ENCODE measurements around the gene ADGRL1. TPM values are rescaled to one million over a fixed set of nuclear protein-coding genes. Genes with fewer than 3 reads are reported as not detected.

Gene ADGRL1
- polyA plus RNA-seq, 1 donor (not counting 4 experiments of a cell fraction or from before 2014, with no cell fraction given) = 3.2 TPM

DNA sequence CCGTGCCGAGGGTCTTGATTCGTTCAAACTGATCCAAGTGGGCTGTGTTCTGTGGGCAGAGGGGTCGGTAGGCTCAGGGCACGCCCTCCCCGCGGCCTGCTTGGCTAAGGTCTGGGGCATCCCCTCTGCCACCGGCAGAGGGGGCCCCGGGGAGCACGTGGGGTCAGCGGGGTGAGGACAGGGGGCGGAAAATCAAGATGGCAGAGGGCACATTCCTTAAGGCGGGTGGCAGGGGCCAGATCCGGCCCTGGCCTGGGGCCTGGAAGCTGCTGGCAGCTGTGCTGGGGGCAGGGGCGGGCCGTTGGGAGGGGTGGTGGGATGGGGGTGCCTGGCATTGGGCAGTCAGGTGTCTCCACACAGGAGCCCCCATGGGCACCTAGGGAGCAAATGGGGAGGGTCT, 99.1 kb downstream of the ADGRL1 start:
- TF ChIP-seq EZH2 (IDR thresholded peaks at IDR 0.05; ENCODE audit: low read length) = no peak
- TF ChIP-seq, protein P1, sequence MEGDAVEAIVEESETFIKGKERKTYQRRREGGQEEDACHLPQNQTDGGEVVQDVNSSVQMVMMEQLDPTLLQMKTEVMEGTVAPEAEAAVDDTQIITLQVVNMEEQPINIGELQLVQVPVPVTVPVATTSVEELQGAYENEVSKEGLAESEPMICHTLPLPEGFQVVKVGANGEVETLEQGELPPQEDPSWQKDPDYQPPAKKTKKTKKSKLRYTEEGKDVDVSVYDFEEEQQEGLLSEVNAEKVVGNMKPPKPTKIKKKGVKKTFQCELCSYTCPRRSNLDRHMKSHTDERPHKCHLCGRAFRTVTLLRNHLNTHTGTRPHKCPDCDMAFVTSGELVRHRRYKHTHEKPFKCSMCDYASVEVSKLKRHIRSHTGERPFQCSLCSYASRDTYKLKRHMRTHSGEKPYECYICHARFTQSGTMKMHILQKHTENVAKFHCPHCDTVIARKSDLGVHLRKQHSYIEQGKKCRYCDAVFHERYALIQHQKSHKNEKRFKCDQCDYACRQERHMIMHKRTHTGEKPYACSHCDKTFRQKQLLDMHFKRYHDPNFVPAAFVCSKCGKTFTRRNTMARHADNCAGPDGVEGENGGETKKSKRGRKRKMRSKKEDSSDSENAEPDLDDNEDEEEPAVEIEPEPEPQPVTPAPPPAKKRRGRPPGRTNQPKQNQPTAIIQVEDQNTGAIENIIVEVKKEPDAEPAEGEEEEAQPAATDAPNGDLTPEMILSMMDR (optimal IDR thresholded peaks at IDR 0.05 in 1 of 3, IDR thresholded peaks at IDR 0.05 in 1 of 3, conservative IDR thresholded peaks at IDR 0.05 in 1 of 3; ENCODE audit: extremely low read depth in 1 of 3, insufficient read depth in 2 of 3, low read length in 3 of 3) = no peak
- Histone ChIP-seq H3K9me1 (ENCODE audit: control insufficient read depth, extremely low read depth, insufficient read depth, low read length) (no peaks in the 10 kb centered on the region), H3K9ac (ENCODE audit: control insufficient read depth, extremely low read depth, insufficient read depth, low read length) (no peak overlapping the region), H3K4me3 (ENCODE audit: control insufficient read depth in 2 of 3, extremely low read depth in 1 of 3, insufficient read depth in 2 of 3, low read depth in 1 of 3, low read length in 3 of 3) (no peak overlapping the region), H4K20me1 (ENCODE audit: control insufficient read depth, extremely low read depth, insufficient read depth, low read length) (no peaks in the 10 kb centered on the region), H3K4me2 (ENCODE audit: control insufficient read depth, extremely low read depth, insufficient read depth, low read depth, low read length) (no peak overlapping the region), H3K79me2 (ENCODE audit: control insufficient read depth, insufficient read depth, low read length) (no peaks in the 10 kb centered on the region), H3K27ac (ENCODE audit: control insufficient read depth, insufficient read depth, low read length) (no peak overlapping the region), H3K9me3 (ENCODE audit: control insufficient read depth, low read depth, low read length) (no peaks in the 10 kb centered on the region), H2AFZ (ENCODE audit: control insufficient read depth, low read length) (no peak overlapping the region), H3K4me1 (ENCODE audit: control insufficient read depth, extremely low read depth, insufficient read depth, low read length) (peaks cover 3% of the 10 kb centered on the region), H3K27me3 (ENCODE audit: control insufficient read depth, extremely low read depth, insufficient read depth, low read length) (no peaks in the 10 kb centered on the region), H3K36me3 (ENCODE audit: control insufficient read depth in 2 of 2, extremely low read depth in 1 of 2, insufficient read depth in 2 of 2, low read length in 2 of 2) (peaks cover 6 to 14% of the 10 kb centered on the region in 2 experiments)
- no peak for FAIRE-seq
- dilution Hi-C loops (cut with MboI; ENCODE audit: extremely low pct_ligation_motif_present, low sequenced_read_pairs) = no loop called here
- DNase-seq (ENCODE audit: low read depth, low spot score) = no peak

DNA sequence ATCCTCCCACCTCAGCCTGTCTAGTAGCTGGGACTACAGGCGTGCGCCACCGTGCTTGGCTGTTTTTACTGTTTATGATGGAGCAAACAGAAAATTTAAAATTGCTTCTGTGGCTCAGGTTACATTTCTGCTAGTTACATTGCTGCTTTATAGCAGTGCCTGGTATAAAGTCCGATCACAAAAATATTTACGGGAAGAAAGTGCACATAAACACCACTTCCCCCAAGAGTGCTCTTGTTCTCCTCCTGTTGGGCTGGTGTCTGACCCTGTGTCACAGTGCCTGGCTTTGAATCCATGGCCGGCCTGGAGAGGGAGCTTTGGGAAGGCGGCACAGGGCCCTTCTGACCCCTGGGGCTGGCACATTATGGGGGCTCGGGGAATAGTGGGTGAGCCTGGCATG, 100.3 kb downstream of the ADGRL1 start:
- Histone ChIP-seq H2AFZ (ENCODE audit: control insufficient read depth, low read length) (no peak overlapping the region), H3K4me2 (ENCODE audit: control insufficient read depth, extremely low read depth, insufficient read depth, low read depth, low read length) (no peak overlapping the region), H3K9me3 (ENCODE audit: control insufficient read depth, low read depth, low read length) (no peaks in the 10 kb centered on the region), H3K9me1 (ENCODE audit: control insufficient read depth, extremely low read depth, insufficient read depth, low read length) (no peaks in the 10 kb centered on the region), H3K4me3 (ENCODE audit: control insufficient read depth in 2 of 3, extremely low read depth in 1 of 3, insufficient read depth in 2 of 3, low read depth in 1 of 3, low read length in 3 of 3) (no peak overlapping the region), H3K27ac (ENCODE audit: control insufficient read depth, insufficient read depth, low read length) (no peak overlapping the region), H3K79me2 (ENCODE audit: control insufficient read depth, insufficient read depth, low read length) (no peaks in the 10 kb centered on the region), H4K20me1 (ENCODE audit: control insufficient read depth, extremely low read depth, insufficient read depth, low read length) (no peaks in the 10 kb centered on the region), H3K36me3 (ENCODE audit: control insufficient read depth in 2 of 2, extremely low read depth in 1 of 2, insufficient read depth in 2 of 2, low read length in 2 of 2) (peaks cover 6 to 16% of the 10 kb centered on the region in 2 experiments), H3K27me3 (ENCODE audit: control insufficient read depth, extremely low read depth, insufficient read depth, low read length) (no peaks in the 10 kb centered on the region), H3K9ac (ENCODE audit: control insufficient read depth, extremely low read depth, insufficient read depth, low read length) (no peak overlapping the region), H3K4me1 (ENCODE audit: control insufficient read depth, extremely low read depth, insufficient read depth, low read length) (peaks cover 3% of the 10 kb centered on the region)
- DNase-seq (ENCODE audit: low read depth, low spot score) = no peak
- no peak for FAIRE-seq
- no peak for TF ChIP-seq EZH2 (IDR thresholded peaks at IDR 0.05; ENCODE audit: low read length)
- dilution Hi-C loops (cut with MboI; ENCODE audit: extremely low pct_ligation_motif_present, low sequenced_read_pairs) = no loop called here

DNA sequence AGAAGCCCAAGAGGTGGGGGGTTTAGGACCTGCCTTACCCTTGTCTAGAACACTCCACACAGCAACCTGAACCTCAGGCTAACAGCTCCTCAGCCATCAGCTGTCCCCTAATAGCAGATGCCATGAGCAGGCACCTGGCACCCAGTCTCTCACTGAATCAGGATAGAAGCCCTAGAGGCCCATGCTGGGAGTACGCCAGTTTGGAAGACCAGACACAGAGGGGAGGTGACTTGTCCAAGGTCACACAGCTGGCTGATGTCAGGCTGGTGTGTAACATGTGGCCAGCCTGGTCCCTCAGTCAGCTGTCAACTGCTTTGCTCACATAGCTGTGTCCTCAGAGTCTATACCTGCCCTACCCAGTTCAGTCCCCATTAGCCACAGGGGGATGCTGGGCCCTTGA, 102.7 kb downstream of the ADGRL1 start:
- Histone ChIP-seq H3K4me2 (ENCODE audit: control insufficient read depth, extremely low read depth, insufficient read depth, low read depth, low read length) (no peak overlapping the region), H3K27ac (ENCODE audit: control insufficient read depth, insufficient read depth, low read length) (no peak overlapping the region), H3K27me3 (ENCODE audit: control insufficient read depth, extremely low read depth, insufficient read depth, low read length) (no peaks in the 10 kb centered on the region), H3K9me1 (ENCODE audit: control insufficient read depth, extremely low read depth, insufficient read depth, low read length) (no peaks in the 10 kb centered on the region), H3K4me3 (ENCODE audit: control insufficient read depth in 2 of 3, extremely low read depth in 1 of 3, insufficient read depth in 2 of 3, low read depth in 1 of 3, low read length in 3 of 3) (no peak overlapping the region), H4K20me1 (ENCODE audit: control insufficient read depth, extremely low read depth, insufficient read depth, low read length) (no peaks in the 10 kb centered on the region), H2AFZ (ENCODE audit: control insufficient read depth, low read length) (no peak overlapping the region), H3K4me1 (ENCODE audit: control insufficient read depth, extremely low read depth, insufficient read depth, low read length) (peaks cover 3% of the 10 kb centered on the region), H3K9ac (ENCODE audit: control insufficient read depth, extremely low read depth, insufficient read depth, low read length) (no peak overlapping the region), H3K36me3 (ENCODE audit: control insufficient read depth in 2 of 2, extremely low read depth in 1 of 2, insufficient read depth in 2 of 2, low read length in 2 of 2) (peaks cover 6 to 18% of the 10 kb centered on the region in 2 experiments), H3K79me2 (ENCODE audit: control insufficient read depth, insufficient read depth, low read length) (no peaks in the 10 kb centered on the region), H3K9me3 (ENCODE audit: control insufficient read depth, low read depth, low read length) (no peaks in the 10 kb centered on the region)
- no peak for DNase-seq (ENCODE audit: low read depth, low spot score)
- dilution Hi-C loops (cut with MboI; ENCODE audit: extremely low pct_ligation_motif_present, low sequenced_read_pairs) = no loop called here
- FAIRE-seq = no peak
- TF ChIP-seq, protein P1 (optimal IDR thresholded peaks at IDR 0.05 in 1 of 3, IDR thresholded peaks at IDR 0.05 in 1 of 3, conservative IDR thresholded peaks at IDR 0.05 in 1 of 3; ENCODE audit: extremely low read depth in 1 of 3, insufficient read depth in 2 of 3, low read length in 3 of 3) = no peak
- TF ChIP-seq EZH2 (IDR thresholded peaks at IDR 0.05; ENCODE audit: low read length) = no peak
